PC-3 (cell line): ENCODE measurements around the gene ALS2CL. TPM values are rescaled to one million over a fixed set of nuclear protein-coding genes. Genes with fewer than 3 reads are reported as not detected.

Experiments
- ATAC-seq: fragments of 200-7000 bp; cut with Tn5 transposase; 2 replicates; pipeline ENCODE4 v1.9.1; 2020; ENCODE audit warnings: mild to moderate bottlenecking, moderate library complexity
- BruUV-seq: library from RNA; stranded (reverse); fragments of 400-500 nt; replicated peaks from 2 replicates; lab custom pipeline; 2021; lab: Mats Ljungman, UMichigan
- CTCF ChIA-PET: fragments of 300-600 bp; sonication (Branson Sonifier 250); formaldehyde crosslinking; loops from one replicate; lab custom pipeline; 2022; ENCODE audit warnings: antibody characterized with exemption; lab: Charles Lee
- POLR2A ChIA-PET: fragments of 300-600 bp; sonication (Branson Sonifier 250); formaldehyde crosslinking; loops from one replicate; lab custom pipeline; 2022; ENCODE audit warnings: antibody characterized with exemption; ENCODE audit not compliant: unreplicated experiment; lab: Charles Lee
- DNase-seq: peaks from one replicate; pipeline ENCODE4 v3.0.0-alpha.2; 2015
- H2AFZ ChIP-seq: fragments of 300-600 bp; sonication (generic); 2 replicates; pipeline ENCODE4 v1.6.0; 2016; ENCODE audit warnings: antibody characterized with exemption, low read length
- H3F3A ChIP-seq: fragments of 300-600 bp; sonication (generic); one replicate; pipeline ENCODE4 v1.6.0; 2017; ENCODE audit warnings: antibody characterized with exemption, low read length, control low read depth, mild to moderate bottlenecking; ENCODE audit not compliant: unreplicated experiment
- H3K27ac ChIP-seq: fragments of 300-600 bp; sonication (generic); 2 replicates; pipeline ENCODE4 v1.5.1; 2016; ENCODE audit warnings: mild to moderate bottlenecking, low read length
- H3K27me3 ChIP-seq: fragments of 300-600 bp; sonication (generic); 2 replicates; pipeline ENCODE4 v1.6.1; 2016; ENCODE audit warnings: low read length, mixed read lengths
- H3K36me3 ChIP-seq: fragments of 300-600 bp; sonication (generic); 2 replicates; pipeline ENCODE4 v1.6.1; 2016; ENCODE audit warnings: low read depth, mixed run types, low read length, mixed read lengths
- H3K4me1 ChIP-seq: fragments of 300-600 bp; sonication (generic); 2 replicates; pipeline ENCODE4 v1.5.1; 2016; ENCODE audit warnings: low read length; ENCODE audit not compliant: insufficient read depth
- H3K4me2 ChIP-seq: fragments of 300-600 bp; sonication (generic); 2 replicates; pipeline ENCODE4 v1.6.0; 2016; ENCODE audit warnings: low read length
- H3K4me3 ChIP-seq: fragments of 300-600 bp; sonication (generic); 2 replicates; pipeline ENCODE4 v1.5.1; 2016; ENCODE audit warnings: mild to moderate bottlenecking, low read length, mixed read lengths
- H3K79me2 ChIP-seq: fragments of 300-600 bp; sonication (generic); 2 replicates; pipeline ENCODE4 v1.6.1; 2017; ENCODE audit warnings: low read length, mixed read lengths
- H3K9ac ChIP-seq: fragments of 300-600 bp; sonication (generic); 2 replicates; pipeline ENCODE4 v1.6.0; 2016; ENCODE audit warnings: mild to moderate bottlenecking, low read length
- H3K9me2 ChIP-seq: fragments of 300-600 bp; sonication (generic); replicated peaks from 2 replicates; pipeline ENCODE4 v1.6.1; 2016; ENCODE audit warnings: mixed run types, low read length, mixed read lengths
- H3K9me3 ChIP-seq: fragments of 300-600 bp; sonication (generic); 2 replicates; pipeline ENCODE4 v1.6.1; 2016; ENCODE audit warnings: low read length, mixed read lengths
- H4K20me1 ChIP-seq: fragments of 300-600 bp; sonication (generic); 2 replicates; pipeline ENCODE4 v1.6.1; 2016; ENCODE audit warnings: low read length, mixed read lengths
- EZH2 ChIP-seq: fragments of 300-600 bp; sonication (generic); IDR thresholded peaks from one replicate; pipeline ENCODE4 v1.6.1; 2017; ENCODE audit warnings: antibody characterized with exemption, mild to moderate bottlenecking, low read length; ENCODE audit not compliant: unreplicated experiment
- EZH2phosphoT487 ChIP-seq: fragments of 300-600 bp; sonication (generic); IDR thresholded peaks from 2 replicates; pipeline ENCODE4 v1.6.1; 2018; ENCODE audit warnings: mild to moderate bottlenecking, antibody characterized with exemption, low read length, borderline replicate concordance
- intact Hi-C: fragments of 100-400 bp; cut with micrococcal nuclease; formaldehyde crosslinking; loops from 2 replicates; pipeline ENCODE4 v1.9.0; 2023
- total RNA-seq: library from RNA; depleted of rRNA; stranded (reverse); fragments of >200 nt; gene quantifications from 2 replicates; pipeline ENCODE4 v1.2.3, GENCODE V29; 2014
- TF ChIP-seq, protein P1 (sequence below): fragments of 300-600 bp; sonication (generic); conservative IDR thresholded peaks from 2 replicates; pipeline ENCODE4 v1.5.1; 2017; ENCODE audit warnings: antibody characterized with exemption, low read depth, mild to moderate bottlenecking, low read length

The ALS2CL gene
- total RNA-seq, 1 experiment from 2014 or later = 30.1 TPM

DNA sequence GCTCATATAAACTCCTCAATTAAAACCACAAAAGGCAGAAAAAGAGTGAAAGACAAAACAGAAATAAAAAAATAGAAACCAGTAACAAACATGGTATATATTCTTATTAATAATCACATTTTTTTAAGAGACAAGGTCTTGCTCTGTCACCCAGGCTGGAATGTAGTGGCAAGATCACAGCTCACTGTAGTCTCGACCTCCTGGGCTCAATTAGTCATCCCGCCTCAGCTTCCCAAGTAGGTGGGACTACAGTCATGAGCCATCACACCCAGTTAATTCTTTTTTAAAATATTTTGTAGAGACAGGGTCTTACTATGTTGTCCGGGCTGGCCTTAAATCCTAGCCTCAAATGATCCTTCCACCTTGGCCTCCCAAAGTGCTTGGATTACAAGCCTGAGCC is 44.0 kb downstream of the ALS2CL start:
- intact Hi-C loops = no loop called here
- ChIA-PET CTCF (no interaction called here), POLR2A (no interaction called here)
- Histone ChIP-seq H3K4me2 (no peak overlapping the region), H3K27ac (no peak overlapping the region), H3K9me2 (no peaks in the 10 kb centered on the region), H2AFZ (no peak overlapping the region), H4K20me1 (no peaks in the 10 kb centered on the region), H3K9me3 (no peaks in the 10 kb centered on the region), H3K27me3 (no peaks in the 10 kb centered on the region), H3K36me3 (no peaks in the 10 kb centered on the region), H3K79me2 (no peaks in the 10 kb centered on the region), H3K4me3 (no peak overlapping the region), H3F3A (no peaks in the 10 kb centered on the region), H3K4me1 (0 out of 2 replicates have a peak, but pooled peaks cover 3% of the 10 kb centered on the region), H3K9ac (no peak overlapping the region)
- no peak for TF ChIP-seq EZH2phosphoT487
- no peak for TF ChIP-seq EZH2
- TF ChIP-seq, protein P1, sequence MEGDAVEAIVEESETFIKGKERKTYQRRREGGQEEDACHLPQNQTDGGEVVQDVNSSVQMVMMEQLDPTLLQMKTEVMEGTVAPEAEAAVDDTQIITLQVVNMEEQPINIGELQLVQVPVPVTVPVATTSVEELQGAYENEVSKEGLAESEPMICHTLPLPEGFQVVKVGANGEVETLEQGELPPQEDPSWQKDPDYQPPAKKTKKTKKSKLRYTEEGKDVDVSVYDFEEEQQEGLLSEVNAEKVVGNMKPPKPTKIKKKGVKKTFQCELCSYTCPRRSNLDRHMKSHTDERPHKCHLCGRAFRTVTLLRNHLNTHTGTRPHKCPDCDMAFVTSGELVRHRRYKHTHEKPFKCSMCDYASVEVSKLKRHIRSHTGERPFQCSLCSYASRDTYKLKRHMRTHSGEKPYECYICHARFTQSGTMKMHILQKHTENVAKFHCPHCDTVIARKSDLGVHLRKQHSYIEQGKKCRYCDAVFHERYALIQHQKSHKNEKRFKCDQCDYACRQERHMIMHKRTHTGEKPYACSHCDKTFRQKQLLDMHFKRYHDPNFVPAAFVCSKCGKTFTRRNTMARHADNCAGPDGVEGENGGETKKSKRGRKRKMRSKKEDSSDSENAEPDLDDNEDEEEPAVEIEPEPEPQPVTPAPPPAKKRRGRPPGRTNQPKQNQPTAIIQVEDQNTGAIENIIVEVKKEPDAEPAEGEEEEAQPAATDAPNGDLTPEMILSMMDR = no peak
- DNase-seq (no peak), ATAC-seq (no peak)
- no TSS peak for BruUV-seq

DNA sequence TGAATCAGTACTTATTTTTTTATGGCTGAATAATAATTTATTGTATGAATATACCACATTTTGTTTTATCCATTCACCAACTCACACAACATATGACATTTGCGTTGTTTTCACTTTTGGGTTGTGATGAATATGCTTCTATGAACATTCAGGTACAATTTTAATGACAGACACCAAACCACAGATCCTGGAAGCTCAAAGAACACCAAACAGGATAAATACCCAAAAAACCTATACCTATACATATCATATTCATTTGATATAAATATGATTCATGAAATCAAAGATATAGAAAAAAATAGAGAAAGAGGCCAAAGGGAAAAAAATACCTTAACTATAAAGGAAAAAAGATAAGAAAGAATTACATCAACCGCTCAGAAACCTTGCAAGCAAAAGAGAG is 45.4 kb downstream of the ALS2CL start:
- intact Hi-C loops = no loop called here
- POLR2A ChIA-PET = no interaction called here
- H3K4me3 ChIP-seq = no peak overlapping the region

DNA sequence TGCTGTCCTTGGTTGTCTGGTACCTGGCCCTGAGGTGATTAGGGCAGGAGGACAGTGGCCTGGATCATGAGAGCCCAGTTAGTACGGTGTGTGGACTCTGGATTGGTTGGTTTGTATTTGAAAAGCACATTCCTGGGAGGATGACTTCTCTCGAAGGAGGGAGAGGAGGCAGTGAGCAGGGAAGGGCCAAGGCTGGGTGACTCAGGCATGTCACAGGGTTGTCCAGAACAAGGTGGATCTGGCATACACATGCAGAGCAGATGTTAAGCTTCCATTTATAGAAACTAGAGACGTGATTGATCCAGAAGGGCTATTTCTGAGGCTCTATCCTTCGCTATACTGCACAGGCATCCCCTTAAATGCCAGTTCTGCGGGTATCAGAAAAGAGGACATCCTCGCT is 46.8 kb downstream of the ALS2CL start:
- ATAC-seq = peak; percentile 78
- Histone ChIP-seq H3F3A (no peaks in the 10 kb centered on the region), H3K27me3 (no peaks in the 10 kb centered on the region), H3K4me3 (no peak overlapping the region), H3K9me3 (no peaks in the 10 kb centered on the region), H3K4me1 (0 out of 2 replicates have a peak, but pooled peaks cover 3% of the 10 kb centered on the region), H3K79me2 (no peaks in the 10 kb centered on the region), H3K9me2 (no peaks in the 10 kb centered on the region), H2AFZ (peak overlapping the region; percentile 7; the same call in 1 of the 2 replicates), H3K9ac (no peak overlapping the region), H4K20me1 (no peaks in the 10 kb centered on the region), H3K4me2 (no peak overlapping the region), H3K27ac (no peak overlapping the region), H3K36me3 (no peaks in the 10 kb centered on the region)
- ChIA-PET POLR2A (no interaction called here), CTCF (no interaction called here)
- intact Hi-C loops = no loop called here
- TF ChIP-seq EZH2phosphoT487 (no peak), EZH2 (no peak)
- TF ChIP-seq, protein P1 = no peak
- BruUV-seq = no TSS peak
- DNase-seq = peak; percentile 38

More for the DNA sequence above, 45.4 kb downstream of the ALS2CL start:
- Histone ChIP-seq H3K9me3 (no peaks in the 10 kb centered on the region), H3K9ac (no peak overlapping the region), H4K20me1 (no peaks in the 10 kb centered on the region), H3F3A (no peaks in the 10 kb centered on the region), H3K27ac (no peak overlapping the region), H3K79me2 (no peaks in the 10 kb centered on the region), H3K27me3 (no peaks in the 10 kb centered on the region), H3K4me1 (0 out of 2 replicates have a peak, but pooled peaks cover 3% of the 10 kb centered on the region), H3K9me2 (no peaks in the 10 kb centered on the region), H2AFZ (no peak overlapping the region), H3K36me3 (no peaks in the 10 kb centered on the region), H3K4me2 (no peak overlapping the region)
- TF ChIP-seq EZH2 (no peak), EZH2phosphoT487 (no peak)
- TF ChIP-seq, protein P1 = no peak
- CTCF ChIA-PET = no interaction called here
- DNase-seq = no peak
- ATAC-seq = no peak
- BruUV-seq = no TSS peak
